Vagina (tissue), 2 donors: Measurements from ENCODE around the gene DNAL1.

Source experiments
- POLR2A ChIP-seq, 2 donors: fragments of 450-650 bp; IDR thresholded peaks; one replicate each; pipeline ENCODE4 v1.6.1; 2017; ENCODE audit warnings: antibody characterized with exemption in 2 of 2, mild to moderate bottlenecking in 2 of 2, moderate library complexity in 2 of 2
- POLR2AphosphoS5 ChIP-seq, 2 donors: sonication (generic); formaldehyde crosslinking; IDR thresholded peaks; one replicate each; pipeline ENCODE4 v1.9.0; 2017; ENCODE audit warnings: antibody characterized with exemption in 2 of 2, mild to moderate bottlenecking in 2 of 2, low read depth in 1 of 2; ENCODE audit not compliant: insufficient read depth in 1 of 2
- TF ChIP-seq, protein P1 (sequence below), 3 experiments: fragments of 450-650 bp in 2 of 3; fragments of 200-600 bp in 1 of 3; sonication (generic) in 1 of 3; IDR thresholded peaks; one replicate each; pipeline ENCODE4 v1.5.1; 2017 to 2019; ENCODE audit warnings: antibody characterized with exemption in 3 of 3, mild to moderate bottlenecking in 2 of 3, moderate library complexity in 2 of 3

DNA sequence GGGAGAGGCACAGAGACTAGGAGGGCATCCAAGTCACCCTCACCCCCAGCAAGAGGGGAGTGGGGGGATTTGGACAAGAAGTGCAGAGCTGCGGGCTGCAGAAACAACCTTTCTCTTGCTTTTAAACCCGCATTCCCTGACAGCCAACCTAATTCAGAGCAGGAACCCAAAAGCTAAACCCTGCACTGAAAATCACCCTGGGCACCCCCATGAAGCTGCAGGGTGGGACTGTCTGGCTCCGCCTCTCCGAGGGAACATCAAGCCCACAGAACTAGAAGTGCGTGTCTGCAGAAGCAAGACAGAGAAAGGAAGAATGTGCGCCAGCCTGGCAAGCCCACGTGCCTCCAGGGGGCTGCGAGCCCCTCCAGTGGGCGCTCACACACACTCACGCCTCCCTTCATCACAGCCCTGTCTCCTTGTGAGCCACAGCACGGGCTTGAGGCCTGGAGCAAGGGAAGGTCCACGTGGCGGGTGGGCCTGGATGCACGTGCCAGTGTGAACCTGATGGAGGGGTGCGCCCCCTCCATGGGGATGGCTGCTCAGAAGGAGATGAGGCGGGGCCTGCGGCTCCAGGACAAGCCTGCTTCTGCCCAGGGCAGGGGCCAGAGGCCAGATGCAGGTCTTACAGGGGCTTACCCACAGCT lies 97.2 kb downstream of the DNAL1 start:
- TF ChIP-seq, protein P1, sequence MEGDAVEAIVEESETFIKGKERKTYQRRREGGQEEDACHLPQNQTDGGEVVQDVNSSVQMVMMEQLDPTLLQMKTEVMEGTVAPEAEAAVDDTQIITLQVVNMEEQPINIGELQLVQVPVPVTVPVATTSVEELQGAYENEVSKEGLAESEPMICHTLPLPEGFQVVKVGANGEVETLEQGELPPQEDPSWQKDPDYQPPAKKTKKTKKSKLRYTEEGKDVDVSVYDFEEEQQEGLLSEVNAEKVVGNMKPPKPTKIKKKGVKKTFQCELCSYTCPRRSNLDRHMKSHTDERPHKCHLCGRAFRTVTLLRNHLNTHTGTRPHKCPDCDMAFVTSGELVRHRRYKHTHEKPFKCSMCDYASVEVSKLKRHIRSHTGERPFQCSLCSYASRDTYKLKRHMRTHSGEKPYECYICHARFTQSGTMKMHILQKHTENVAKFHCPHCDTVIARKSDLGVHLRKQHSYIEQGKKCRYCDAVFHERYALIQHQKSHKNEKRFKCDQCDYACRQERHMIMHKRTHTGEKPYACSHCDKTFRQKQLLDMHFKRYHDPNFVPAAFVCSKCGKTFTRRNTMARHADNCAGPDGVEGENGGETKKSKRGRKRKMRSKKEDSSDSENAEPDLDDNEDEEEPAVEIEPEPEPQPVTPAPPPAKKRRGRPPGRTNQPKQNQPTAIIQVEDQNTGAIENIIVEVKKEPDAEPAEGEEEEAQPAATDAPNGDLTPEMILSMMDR (IDR thresholded peaks at IDR 0.05) = no peak
- TF ChIP-seq POLR2AphosphoS5 (IDR thresholded peaks at IDR 0.05; ENCODE audit: insufficient read depth in 1 of 2, low read depth in 1 of 2) (no peak), POLR2A (IDR thresholded peaks at IDR 0.05) (no peak)
